ENCODE measurements around the gene PDCD5.

PDCD5 gene

DNA sequence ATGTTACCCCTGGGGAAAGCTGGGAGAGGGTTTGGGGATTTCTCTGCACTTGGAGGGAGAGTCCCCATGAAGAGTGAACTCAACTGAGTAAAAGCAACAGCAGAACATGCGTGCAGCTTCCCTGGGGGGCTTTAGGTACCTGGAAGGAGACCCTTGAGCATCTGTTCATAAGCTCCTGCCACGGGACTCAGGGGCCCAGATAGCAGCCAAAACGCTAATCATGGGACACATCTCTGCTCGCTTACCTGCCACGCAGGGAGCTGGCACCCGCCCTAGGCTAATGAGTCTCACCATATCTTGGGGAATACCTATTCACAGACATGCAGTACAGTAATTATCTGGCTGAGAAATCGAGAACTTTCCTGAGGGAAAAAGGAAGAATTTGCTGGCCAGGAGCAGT lies 33.9 kb downstream of the PDCD5 start:
- H3K4me3 ChIP-seq (ENCODE audit: low read length): no peak overlapping the region
- no peak overlapping the region for H3K27ac ChIP-seq (ENCODE audit: low read length)
- H3K36me3 ChIP-seq (ENCODE audit: control insufficient read depth, low read depth, low read length): peaks cover 37% of the 10 kb centered on the region
- H3K9me3 ChIP-seq (ENCODE audit: control insufficient read depth, low read depth, low read length): no peaks in the 10 kb centered on the region
- no peaks in the 10 kb centered on the region for H3K4me1 ChIP-seq (ENCODE audit: control insufficient read depth, low read depth, low read length)
- no peak overlapping the region for H3K9ac ChIP-seq (ENCODE audit: low read length)
- no peaks in the 10 kb centered on the region for H3K27me3 ChIP-seq (ENCODE audit: control insufficient read depth, insufficient read depth, low read length)

DNA sequence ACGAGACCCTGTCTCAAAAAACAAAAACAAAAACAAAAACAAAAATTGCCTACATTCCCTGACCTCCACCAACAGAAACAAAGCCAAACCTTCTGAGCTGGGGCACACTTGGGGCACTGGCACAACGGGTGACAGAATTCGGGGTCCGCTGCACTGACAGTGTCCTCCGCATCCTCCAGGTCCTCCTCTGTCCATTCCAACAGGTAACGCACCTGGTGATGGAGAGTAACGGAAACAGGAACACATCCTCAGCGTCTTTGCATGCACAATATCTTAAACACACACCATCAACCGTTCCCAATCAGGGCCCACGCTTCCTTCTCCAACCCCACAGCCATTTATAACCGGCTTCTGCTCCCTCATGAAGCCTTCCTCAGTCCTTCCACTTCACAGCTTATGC lies 34.6 kb downstream of the PDCD5 start:
- H3K27ac ChIP-seq (ENCODE audit: low read length): no peak overlapping the region
- H3K4me3 ChIP-seq (ENCODE audit: low read length): no peak overlapping the region
- no peaks in the 10 kb centered on the region for H3K27me3 ChIP-seq (ENCODE audit: control insufficient read depth, insufficient read depth, low read length)
- H3K4me1 ChIP-seq (ENCODE audit: control insufficient read depth, low read depth, low read length): no peaks in the 10 kb centered on the region
- H3K36me3 ChIP-seq (ENCODE audit: control insufficient read depth, low read depth, low read length): peaks cover 37% of the 10 kb centered on the region
- H3K9me3 ChIP-seq (ENCODE audit: control insufficient read depth, low read depth, low read length): no peaks in the 10 kb centered on the region
- H3K9ac ChIP-seq (ENCODE audit: low read length): no peak overlapping the region

DNA sequence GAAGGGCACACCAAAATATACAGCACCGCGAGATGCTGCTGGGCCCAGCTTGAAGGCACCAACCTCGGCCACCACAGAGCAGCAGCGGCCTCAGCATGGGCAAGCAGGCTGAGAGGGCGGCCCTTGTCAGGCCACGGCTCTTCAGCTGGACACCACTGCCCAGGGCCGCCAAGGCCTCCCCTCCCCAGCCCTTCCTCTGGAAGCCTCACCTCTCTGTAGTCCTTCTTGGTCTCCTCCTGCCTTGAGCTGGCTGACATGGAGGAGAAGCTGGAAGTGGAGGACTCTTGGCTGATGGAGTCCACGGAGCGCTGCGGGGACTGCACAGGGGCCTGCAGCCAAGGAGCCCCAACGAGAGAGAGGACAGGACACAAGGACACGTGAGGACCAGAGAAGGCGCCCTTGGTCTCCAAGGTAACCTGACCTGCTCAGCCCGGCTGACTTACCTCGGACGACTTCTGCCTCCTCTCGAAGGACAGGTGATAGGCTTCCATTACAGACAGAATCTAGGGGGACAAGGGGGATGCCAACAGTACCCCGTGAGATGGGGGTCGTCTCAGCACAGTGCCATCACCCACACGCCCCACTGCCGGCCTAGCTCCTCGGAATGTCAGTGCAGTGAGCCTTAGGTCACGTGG lies 38.2 kb downstream of the PDCD5 start:
- peaks cover 40% of the 10 kb centered on the region for H3K36me3 ChIP-seq (ENCODE audit: control insufficient read depth, low read depth, low read length)

DNA sequence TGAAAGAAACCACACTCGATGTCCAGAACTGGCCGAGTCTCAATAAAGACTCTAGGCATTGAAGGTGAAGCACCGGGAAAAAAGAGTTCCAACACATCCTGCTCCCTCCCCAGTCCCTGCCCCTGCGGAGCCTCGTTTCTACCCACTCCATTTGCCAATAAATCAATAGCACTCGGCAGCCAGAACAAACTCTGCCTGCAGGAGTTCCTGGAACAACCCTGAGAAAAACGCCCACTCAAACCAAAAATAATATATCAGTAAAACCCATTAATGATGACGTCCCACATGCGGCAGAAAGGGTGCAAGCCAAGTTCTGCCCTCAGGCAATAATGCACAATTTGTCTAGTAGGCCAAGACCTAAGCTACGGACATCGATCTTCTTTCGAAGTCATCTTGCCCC lies 41.0 kb downstream of the PDCD5 start:
- Histone ChIP-seq H3K9ac (ENCODE audit: low read length) (no peak overlapping the region), H3K4me3 (ENCODE audit: low read length) (no peak overlapping the region), H3K9me3 (ENCODE audit: control insufficient read depth, low read depth, low read length) (no peaks in the 10 kb centered on the region), H3K4me1 (ENCODE audit: control insufficient read depth, low read depth, low read length) (no peaks in the 10 kb centered on the region), H3K27ac (ENCODE audit: low read length) (no peak overlapping the region), H3K27me3 (ENCODE audit: control insufficient read depth, insufficient read depth, low read length) (no peaks in the 10 kb centered on the region), H3K36me3 (ENCODE audit: control insufficient read depth, low read depth, low read length) (peaks cover 30% of the 10 kb centered on the region)

More for the DNA sequence above, 38.2 kb downstream of the PDCD5 start:
- H3K27me3 ChIP-seq (ENCODE audit: control insufficient read depth, insufficient read depth, low read length): no peaks in the 10 kb centered on the region
- H3K4me1 ChIP-seq (ENCODE audit: control insufficient read depth, low read depth, low read length): no peaks in the 10 kb centered on the region
- no peak overlapping the region for H3K4me3 ChIP-seq (ENCODE audit: low read length)
- H3K9me3 ChIP-seq (ENCODE audit: control insufficient read depth, low read depth, low read length): no peaks in the 10 kb centered on the region
- H3K27ac ChIP-seq (ENCODE audit: low read length): no peak overlapping the region
- H3K9ac ChIP-seq (ENCODE audit: low read length): no peak overlapping the region

DNA sequence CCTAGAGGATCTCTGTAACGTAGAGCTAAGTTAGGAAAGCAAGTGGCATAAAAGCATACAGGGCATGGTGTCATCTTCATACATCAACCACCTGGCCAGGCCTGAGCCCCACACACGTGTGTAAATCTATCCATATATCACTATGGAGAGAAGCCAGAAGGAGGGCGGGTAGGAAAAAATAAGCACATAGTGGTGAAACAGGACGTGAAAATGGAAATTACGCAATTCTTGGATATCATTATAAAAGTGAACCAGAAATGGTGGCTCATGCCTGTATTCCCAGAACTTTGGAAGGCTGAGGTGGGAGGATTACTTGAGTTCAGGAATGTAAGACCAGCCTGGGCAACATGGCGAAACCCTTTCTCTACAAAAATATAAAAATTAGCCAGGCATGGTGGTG lies 43.4 kb downstream of the PDCD5 start:
- no peaks in the 10 kb centered on the region for H3K9me3 ChIP-seq (ENCODE audit: control insufficient read depth, low read depth, low read length)
- H3K9ac ChIP-seq (ENCODE audit: low read length): no peak overlapping the region
- no peaks in the 10 kb centered on the region for H3K27me3 ChIP-seq (ENCODE audit: control insufficient read depth, insufficient read depth, low read length)
- H3K36me3 ChIP-seq (ENCODE audit: control insufficient read depth, low read depth, low read length): peaks cover 33% of the 10 kb centered on the region
- H3K27ac ChIP-seq (ENCODE audit: low read length): no peak overlapping the region
- no peak overlapping the region for H3K4me3 ChIP-seq (ENCODE audit: low read length)
- no peaks in the 10 kb centered on the region for H3K4me1 ChIP-seq (ENCODE audit: control insufficient read depth, low read depth, low read length)

DNA sequence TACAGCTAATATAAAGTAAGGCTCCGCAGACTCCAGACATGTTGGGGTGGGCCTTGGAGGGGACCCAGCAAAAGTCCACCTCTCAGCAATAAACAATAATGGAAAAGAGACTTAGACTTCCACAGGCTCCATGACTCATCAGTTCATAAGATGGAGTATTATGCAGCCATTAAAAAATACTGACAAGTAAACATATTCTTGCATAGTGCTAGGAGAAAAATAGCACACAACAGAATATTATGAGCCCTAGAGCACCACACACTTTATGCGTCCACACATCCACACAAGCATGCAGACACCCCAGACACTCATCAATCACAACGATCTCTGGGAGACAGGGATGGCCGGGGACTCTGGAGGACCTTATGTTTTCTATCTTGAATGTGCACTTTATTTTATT lies 46.0 kb downstream of the PDCD5 start:
- Histone ChIP-seq H3K27ac (ENCODE audit: low read length) (no peak overlapping the region), H3K9ac (ENCODE audit: low read length) (no peak overlapping the region), H3K9me3 (ENCODE audit: control insufficient read depth, low read depth, low read length) (no peaks in the 10 kb centered on the region), H3K4me3 (ENCODE audit: low read length) (no peak overlapping the region), H3K36me3 (ENCODE audit: control insufficient read depth, low read depth, low read length) (peaks cover 26% of the 10 kb centered on the region), H3K4me1 (ENCODE audit: control insufficient read depth, low read depth, low read length) (no peaks in the 10 kb centered on the region), H3K27me3 (ENCODE audit: control insufficient read depth, insufficient read depth, low read length) (no peaks in the 10 kb centered on the region)

DNA sequence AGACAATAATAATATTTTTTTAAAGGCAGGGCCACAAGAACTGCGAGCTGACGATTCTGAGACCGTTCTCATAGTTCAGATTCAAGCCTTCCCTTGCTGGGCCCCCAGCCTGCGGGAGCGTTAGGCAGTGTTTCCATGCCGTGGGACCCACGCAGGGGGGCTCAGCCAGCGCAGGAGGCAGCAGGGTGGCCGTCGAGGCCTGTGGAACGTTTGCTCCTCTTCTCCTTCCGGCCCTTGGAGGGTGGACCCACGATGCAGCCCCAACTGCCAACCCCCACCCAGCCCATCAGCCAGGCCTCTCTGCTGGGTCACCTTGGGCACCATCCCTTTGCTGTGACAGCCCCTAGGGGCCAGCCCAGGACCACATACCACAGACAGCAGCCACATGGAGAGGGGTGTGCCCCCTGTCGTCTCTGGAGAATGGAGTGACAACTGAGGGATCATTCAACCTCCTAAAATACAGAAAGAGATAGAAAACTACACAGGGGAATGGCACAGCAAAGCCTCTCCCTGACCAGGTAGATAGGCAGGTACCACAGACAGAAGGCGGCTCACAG lies 46.8 kb downstream of the PDCD5 start:
- no peaks in the 10 kb centered on the region for H3K4me1 ChIP-seq (ENCODE audit: control insufficient read depth, low read depth, low read length)
- no peaks in the 10 kb centered on the region for H3K27me3 ChIP-seq (ENCODE audit: control insufficient read depth, insufficient read depth, low read length)
- no peak overlapping the region for H3K27ac ChIP-seq (ENCODE audit: low read length)
- peaks cover 22% of the 10 kb centered on the region for H3K36me3 ChIP-seq (ENCODE audit: control insufficient read depth, low read depth, low read length)
- H3K9ac ChIP-seq (ENCODE audit: low read length): no peak overlapping the region
- no peaks in the 10 kb centered on the region for H3K9me3 ChIP-seq (ENCODE audit: control insufficient read depth, low read depth, low read length)
- no peak overlapping the region for H3K4me3 ChIP-seq (ENCODE audit: low read length)

DNA sequence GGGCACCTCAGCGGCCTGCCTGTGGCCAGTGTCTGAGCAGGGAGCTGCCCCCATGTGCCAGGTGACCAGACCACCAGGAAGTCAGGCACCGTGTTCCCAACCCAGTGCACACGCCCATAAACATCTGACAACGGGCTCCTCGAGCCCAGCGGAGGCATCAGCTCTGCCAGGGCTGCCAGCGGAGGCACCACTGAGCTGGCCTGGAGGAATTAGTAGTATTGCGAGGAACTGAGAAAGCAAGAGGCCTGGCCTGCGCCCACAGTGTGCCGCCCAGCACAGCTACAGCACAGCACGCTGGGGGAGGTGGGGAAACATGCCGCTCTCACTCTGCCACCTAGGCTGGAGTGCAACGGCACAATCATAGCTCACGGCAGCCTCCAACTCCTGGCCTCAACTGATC lies 49.3 kb downstream of the PDCD5 start:
- Histone ChIP-seq H3K36me3 (ENCODE audit: control insufficient read depth, low read depth, low read length) (peaks cover 11% of the 10 kb centered on the region), H3K9ac (ENCODE audit: low read length) (no peak overlapping the region), H3K27ac (ENCODE audit: low read length) (no peak overlapping the region), H3K27me3 (ENCODE audit: control insufficient read depth, insufficient read depth, low read length) (no peaks in the 10 kb centered on the region), H3K4me1 (ENCODE audit: control insufficient read depth, low read depth, low read length) (no peaks in the 10 kb centered on the region), H3K9me3 (ENCODE audit: control insufficient read depth, low read depth, low read length) (no peaks in the 10 kb centered on the region), H3K4me3 (ENCODE audit: low read length) (no peak overlapping the region)

DNA sequence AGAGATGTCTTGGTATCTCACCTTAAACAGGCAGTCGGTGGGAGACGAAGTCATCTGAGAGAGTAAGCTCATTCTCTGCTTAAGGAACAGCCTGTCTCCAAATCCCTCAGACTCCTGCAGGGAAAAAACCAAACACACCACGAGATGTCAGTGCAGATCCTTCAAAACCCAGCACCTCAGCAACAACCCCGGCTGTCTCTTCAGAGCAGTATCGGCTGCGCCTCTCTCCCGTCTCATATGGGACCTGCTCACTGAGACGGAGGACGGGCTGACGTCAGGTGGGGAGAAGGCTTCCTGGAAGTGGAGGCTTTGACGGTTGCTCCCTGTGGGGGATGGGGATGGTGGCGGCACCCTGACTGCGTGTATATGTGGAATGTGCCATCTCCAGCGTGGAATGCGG lies 50.4 kb downstream of the PDCD5 start:
- Histone ChIP-seq H3K9me3 (ENCODE audit: control insufficient read depth, low read depth, low read length) (no peaks in the 10 kb centered on the region), H3K36me3 (ENCODE audit: control insufficient read depth, low read depth, low read length) (peaks cover 17% of the 10 kb centered on the region), H3K4me1 (ENCODE audit: control insufficient read depth, low read depth, low read length) (no peaks in the 10 kb centered on the region), H3K4me3 (ENCODE audit: low read length) (no peak overlapping the region), H3K27ac (ENCODE audit: low read length) (no peak overlapping the region), H3K9ac (ENCODE audit: low read length) (no peak overlapping the region), H3K27me3 (ENCODE audit: control insufficient read depth, insufficient read depth, low read length) (no peaks in the 10 kb centered on the region)

Data from iPS-18a (cell line).